NCI-H82 treated with DMSO at 0.1 percent for 48 hours (cell line): ENCODE data around the gene PLEKHF1.

Experiments used
- DNase-seq: peaks from one replicate; lab custom pipeline; 2025; ENCODE audit not compliant: unreplicated experiment; lab: John Stamatoyannopoulos, UW

Gene PLEKHF1

DNA sequence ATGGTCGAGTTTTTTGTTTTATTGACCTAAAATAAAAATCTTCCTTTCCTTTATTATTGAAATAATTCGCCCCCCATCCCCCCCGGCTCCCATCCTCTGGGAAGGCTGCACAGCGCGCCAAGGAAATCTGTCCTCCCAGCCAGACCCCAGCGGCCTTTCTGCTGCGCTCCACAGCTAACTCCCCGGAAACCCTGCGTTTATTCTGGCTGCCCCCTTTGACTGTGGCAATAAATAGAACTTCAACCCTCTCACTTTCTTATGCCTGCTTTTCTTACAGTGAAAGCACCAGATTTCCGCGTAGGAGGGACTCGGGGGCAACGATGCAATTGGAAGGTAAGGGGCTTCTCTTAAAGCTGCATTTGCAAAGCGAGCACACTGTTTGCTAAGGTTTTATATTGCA is 59.5 kb downstream of the PLEKHF1 start:
- no peak for DNase-seq
